ENCODE data around the gene INSR. TPM values are rescaled to one million over a fixed set of nuclear protein-coding genes. Genes with fewer than 3 reads are reported as not detected.

The INSR gene
- total RNA-seq, 1 donor from 2014 or later, result 1.3 TPM

Other genes starting within 250 kb of the INSR start
- gene MBD3L2, start 245.1 kb downstream of the INSR start, total RNA-seq, result not detected in 2 replicates
- not detected in 2 replicates for gene MBD3L3, start 235.7 kb downstream of the INSR start, total RNA-seq
- gene ZNF557, start 224.7 kb downstream of the INSR start, total RNA-seq, result 16.6 and 17.0 TPM in 2 replicates
- 44.9 and 45.8 TPM in 2 replicates for gene ARHGEF18, start 54.5 kb upstream of the INSR start, total RNA-seq
- gene PEX11G, start 194.6 kb upstream of the INSR start, total RNA-seq, result 0.45 and 0.57 TPM in 2 replicates
- gene ZNF358, start 221.7 kb upstream of the INSR start, total RNA-seq, result 5.2 and 5.3 TPM in 2 replicates
- gene MCOLN1, start 228.2 kb upstream of the INSR start, total RNA-seq, result 10.7 and 13.2 TPM in 2 replicates
- gene PNPLA6, start 241.3 kb upstream of the INSR start, total RNA-seq, result 115 and 116 TPM in 2 replicates